Measurements from ENCODE around the gene GPR152.
"Not testable (repeated sequence)": the region's sequence is repeated elsewhere in the genome, so short reads cannot be mapped to it uniquely, and the experiment has no call there.

GRCh38 chr11:67485873-67486361 lies 33.4 kb upstream of the GPR152 start:
- TF ChIP-seq CTCF (IDR thresholded peaks at IDR 0.05) = not testable (repeated sequence)
- peak in 1 of 4 donors; percentile 29 for TF ChIP-seq POLR2A (IDR thresholded peaks at IDR 0.05)
